Erythroblast (primary cell): ENCODE measurements around the gene NDRG2.

Experiments
- GATA1 ChIP-seq: IDR thresholded peaks from 2 replicates; pipeline ENCODE4 v1.6.1; 2011; ENCODE audit warnings: low read depth, mild to moderate bottlenecking, control low read depth, low read length, moderate library complexity
- POLR2A ChIP-seq: IDR thresholded peaks from 2 replicates; pipeline ENCODE4 v1.6.1; 2011; ENCODE audit warnings: mild to moderate bottlenecking, low read length

GRCh38 chr14:21020977-21021545, 3.8 kb downstream of the NDRG2 start:
- TF ChIP-seq POLR2A (no peak), GATA1 (no peak)
